Right atrium auricular region (tissue), 2 donors: ENCODE data around the gene CNIH2. TPM values are rescaled to one million over a fixed set of nuclear protein-coding genes. Genes with fewer than 3 reads are reported as not detected.
"Not testable (repeated sequence)": the region's sequence is repeated elsewhere in the genome, so short reads cannot be mapped to it uniquely, and the experiment has no call there.

Experiments
- DNase-seq: peaks from one replicate; pipeline ENCODE4 v3.0.0-alpha.2; 2019; ENCODE audit warnings: low spot score
- H3K27ac ChIP-seq, 2 donors: fragments of 200-600 bp; sonication (generic); 1 replicate in 1 of 2; 2 replicates in 1 of 2; pipeline ENCODE4 v1.5.1; 2016 to 2019
- H3K27me3 ChIP-seq, 2 donors: fragments of 200-600 bp; sonication (generic); one replicate each; pipeline versions ENCODE4 v1.5.1 to v1.6.0; 2017 to 2019
- H3K36me3 ChIP-seq: fragments of 200-600 bp; sonication (generic); one replicate; pipeline ENCODE4 v1.5.1; 2016
- H3K4me1 ChIP-seq, 2 donors: fragments of 200-600 bp; sonication (generic); one replicate each; pipeline versions ENCODE4 v1.5.1 to v1.6.0; 2017 to 2019
- H3K4me3 ChIP-seq, 2 donors: fragments of 200-600 bp; sonication (generic); 1 replicate in 1 of 2; 2 replicates in 1 of 2; pipeline ENCODE4 v1.5.1; 2017 to 2019; ENCODE audit warnings: mild to moderate bottlenecking in 1 of 2, moderate library complexity in 1 of 2
- H3K9me3 ChIP-seq, 2 donors: fragments of 200-600 bp; sonication (generic); one replicate each; pipeline ENCODE4 v1.5.1; 2019
- CTCF ChIP-seq, 2 donors: fragments of 200-600 bp; sonication (generic); IDR thresholded peaks; one replicate each; pipeline ENCODE4 v1.5.1; 2019; ENCODE audit warnings: antibody characterized with exemption in 2 of 2
- total RNA-seq, 2 donors: library from RNA; depleted of rRNA; stranded (reverse); fragments of >200 nt; gene quantifications; one replicate each; pipeline ENCODE4 v1.1.0, GENCODE V29; 2016

Gene CNIH2
- total RNA-seq, 2 donors from 2014 or later: not detected

DNA sequence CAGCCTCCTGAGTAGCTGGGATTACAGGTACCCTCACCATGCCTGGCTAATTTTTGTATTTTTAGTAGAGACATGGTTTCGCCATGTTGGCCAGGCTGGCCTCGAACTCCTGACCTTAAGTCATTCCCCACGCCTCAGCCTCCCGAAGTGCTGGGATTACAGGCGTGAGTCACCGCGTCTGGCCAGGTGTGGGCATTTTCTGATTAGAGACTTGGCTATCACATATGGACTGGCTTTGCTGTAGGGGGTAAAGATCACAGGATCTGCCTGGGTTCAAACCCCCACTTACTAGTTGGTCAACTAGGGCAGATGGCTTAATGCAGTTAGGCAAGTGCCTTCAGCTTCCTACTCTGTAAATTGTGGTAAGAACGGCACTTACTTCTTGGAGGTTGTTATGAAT, 32.3 kb downstream of the CNIH2 start:
- Histone ChIP-seq H3K4me1 (peaks cover 0 to 26% of the 10 kb centered on the region in 2 donors), H3K9me3 (no peaks in the 10 kb centered on the region), H3K4me3 (no peak overlapping the region), H3K27ac (no peak overlapping the region), H3K27me3 (no peaks in the 10 kb centered on the region), H3K36me3 (no peaks in the 10 kb centered on the region)
- TF ChIP-seq CTCF (IDR thresholded peaks at IDR 0.05): no peak
- no peak for DNase-seq

GRCh38 chr11:66310803-66311440, 32.9 kb downstream of the CNIH2 start:
- not testable (repeated sequence) for DNase-seq, H3K27ac ChIP-seq, H3K36me3 ChIP-seq, H3K9me3 ChIP-seq, H3K27me3 ChIP-seq, H3K4me3 ChIP-seq
- peaks cover 0 to 30% of the 10 kb centered on the region in 2 donors for H3K4me1 ChIP-seq

GRCh38 chr11:66311470-66311964, 33.5 kb downstream of the CNIH2 start:
- H3K36me3 ChIP-seq: no peaks in the 10 kb centered on the region
- no peaks in the 10 kb centered on the region for H3K9me3 ChIP-seq
- DNase-seq: no peak
- TF ChIP-seq CTCF (IDR thresholded peaks at IDR 0.05): no peak
- H3K27me3 ChIP-seq: no peaks in the 10 kb centered on the region
- peak overlapping the region; percentile 90 to 94 for H3K27ac ChIP-seq
- H3K4me3 ChIP-seq: peak overlapping the region; percentile 40 to 58
- H3K4me1 ChIP-seq: peaks cover 0 to 36% of the 10 kb centered on the region in 2 donors

- no peaks in the 10 kb centered on the region for H3K36me3 ChIP-seq
- no peaks in the 10 kb centered on the region for H3K9me3 ChIP-seq
- DNase-seq: peak; percentile 92
- H3K27ac ChIP-seq: peak overlapping the region; percentile 90 to 94
- no peaks in the 10 kb centered on the region for H3K27me3 ChIP-seq
- peaks cover 0 to 42% of the 10 kb centered on the region in 2 donors for H3K4me1 ChIP-seq
- peak overlapping the region; percentile 40 to 58 for H3K4me3 ChIP-seq
- peak; percentile 84 to 98 for TF ChIP-seq CTCF (IDR thresholded peaks at IDR 0.05)
Measured at GRCh38 chr11:66311965-66312548, 34.1 kb downstream of the CNIH2 start.

GRCh38 chr11:66312549-66313320, 34.8 kb downstream of the CNIH2 start:
- DNase-seq: peak; percentile 98
- H3K27me3 ChIP-seq: no peaks in the 10 kb centered on the region
- H3K4me1 ChIP-seq: peaks cover 0 to 49% of the 10 kb centered on the region in 2 donors
- no peaks in the 10 kb centered on the region for H3K36me3 ChIP-seq
- H3K9me3 ChIP-seq: no peaks in the 10 kb centered on the region
- no peak for TF ChIP-seq CTCF (IDR thresholded peaks at IDR 0.05)
- peak overlapping the region; percentile 40 to 58 for H3K4me3 ChIP-seq
- peak overlapping the region; percentile 90 to 94 for H3K27ac ChIP-seq
